ENCODE measurements around the gene SMYD3. TPM values are rescaled to one million over a fixed set of nuclear protein-coding genes. Genes with fewer than 3 reads are reported as not detected.

Gene SMYD3
- total and polyA plus RNA-seq, 2 of the 4 experiments (the other 2 are of a cell fraction) = 26.5 to 37.6 TPM

- 0 out of 2 replicates have a peak, but pooled peaks cover 3% of the 10 kb centered on the region for H4K20me1 ChIP-seq (ENCODE audit: insufficient read depth, low read length)
- ChIA-PET POLR2A (ENCODE audit: unreplicated experiment) (no interaction called here), CTCF (no interaction called here)
- DNase-seq = no peak
- no peak overlapping the region for H2BK20ac ChIP-seq (ENCODE audit: low read depth, low read length)
- H4K91ac ChIP-seq (ENCODE audit: insufficient read depth, low read depth, low read length) = no peak overlapping the region
- H3K9me1 ChIP-seq (ENCODE audit: insufficient read depth, low read length) = no peaks in the 10 kb centered on the region
- TF ChIP-seq CEBPB (IDR thresholded peaks at IDR 0.05; ENCODE audit: low read depth, low read length) (no peak), MAZ (IDR thresholded peaks at IDR 0.05; ENCODE audit: borderline replicate concordance, low read depth, low read length) (no peak), BHLHE40 (IDR thresholded peaks at IDR 0.05; ENCODE audit: low read depth, low read length) (no peak), MXI1 (IDR thresholded peaks at IDR 0.05; ENCODE audit: borderline replicate concordance, low read depth, low read length) (no peak), SMC3 (IDR thresholded peaks at IDR 0.05; ENCODE audit: low read depth, low read length) (no peak), CTCF (conservative IDR thresholded peaks at IDR 0.05; ENCODE audit: low read depth, low read length) (no peak), RAD21 (IDR thresholded peaks at IDR 0.05; ENCODE audit: low read length) (no peak), MAFK (IDR thresholded peaks at IDR 0.05; ENCODE audit: low read depth, low read length) (no peak), FOS (IDR thresholded peaks at IDR 0.05; ENCODE audit: low read depth, low read length) (no peak)
- peaks cover 10 to 15% of the 10 kb centered on the region in 2 experiments; a peak in 3 of 4 replicates for H3K79me1 ChIP-seq (ENCODE audit: low read depth in 1 of 2, low read length in 2 of 2)
- H2AK9ac ChIP-seq (replicated peaks; ENCODE audit: low read depth, low read length, poor library complexity) = no peak overlapping the region
- H3K27ac ChIP-seq (ENCODE audit: insufficient read depth, low read length) = no peak overlapping the region
- no peak overlapping the region for H2BK120ac ChIP-seq (ENCODE audit: low read depth, low read length)
- dilution Hi-C loops (cut with HindIII; ENCODE audit: low sequenced_read_pairs, unreplicated experiment) = no loop called here
- no peak overlapping the region for H3K4me3 ChIP-seq (ENCODE audit: insufficient read depth, low read depth, low read length)
- no TSS peak for BruUV-seq (replicated peaks)
- H2AFZ ChIP-seq (replicated peaks; ENCODE audit: low read length, poor library complexity) = no peak overlapping the region
- H3K14ac ChIP-seq (replicated peaks; ENCODE audit: low read depth, low read length) = no peak overlapping the region
- intact Hi-C loops (cut with micrococcal nuclease) = no loop called here
- H3K56ac ChIP-seq (ENCODE audit: extremely low read depth, insufficient read depth, low read length) = no peak overlapping the region
- no peak overlapping the region for H3K18ac ChIP-seq (ENCODE audit: low read depth, low read length)
- no peak overlapping the region for H2BK5ac ChIP-seq (ENCODE audit: low read depth, low read length, poor library complexity, severe bottlenecking)
- H3K4ac ChIP-seq (ENCODE audit: low read depth, low read length) = no peak overlapping the region
- no peaks in the 10 kb centered on the region for H3K9me3 ChIP-seq (ENCODE audit: control insufficient read depth, insufficient read depth, low read length)
- H3K4me2 ChIP-seq (ENCODE audit: low read depth, low read length) = no peak overlapping the region
- no peak overlapping the region for H4K8ac ChIP-seq (ENCODE audit: low read depth in 2 of 2, low read length in 2 of 2)
- H3K9ac ChIP-seq (ENCODE audit: low read depth, low read length) = no peak overlapping the region
- H2AK5ac ChIP-seq (ENCODE audit: low read depth, low read length) = no peak overlapping the region
- no peak overlapping the region for H2BK15ac ChIP-seq (ENCODE audit: low read depth, low read length)
- H3K4me1 ChIP-seq (ENCODE audit: control insufficient read depth, insufficient read depth, low read length) = no peaks in the 10 kb centered on the region
- ATAC-seq (ENCODE audit: low read depth) = no peak
- H3K36me3 ChIP-seq (ENCODE audit: control insufficient read depth, insufficient read depth, low read length) = peaks cover 45% of the 10 kb centered on the region
- no peak overlapping the region for H3K23ac ChIP-seq (ENCODE audit: low read depth, low read length)
- no peak overlapping the region for H4K5ac ChIP-seq (ENCODE audit: low read depth, low read length)
- 67% methylated on average over 6 of the region's 11 CpGs; no CpG with 5 or more reads in 1 of the 2 experiments for WGBS, 2 experiments (ENCODE audit: extremely low coverage in 2 of 2, insufficient read length in 1 of 2)
- in situ Hi-C loops (cut with MboI; ENCODE audit: low sequenced_read_pairs) = no loop called here
- H3K27me3 ChIP-seq (ENCODE audit: control insufficient read depth, insufficient read depth, low read length) = no peaks in the 10 kb centered on the region
These were observed 43.3 kb upstream of the SMYD3 start for GRCh38 chr1:246550402-246550801.
